Midbrain (tissue), 1 donor: ENCODE measurements around the gene CD4.
"Not testable (repeated sequence)": the region's sequence is repeated elsewhere in the genome, so short reads cannot be mapped to it uniquely, and the experiment has no call there.

Experiments
- DNase-seq: peaks from one replicate; lab custom pipeline; 2025; lab: John Stamatoyannopoulos, UW

Gene CD4

GRCh38 chr12:6788972-6789924 lies at the start of gene CD4:
TSS of gene CD4 (plus strand) at chr12:6789528. CDS start at chr12:6800139, 10,611 bp downstream.
- peak; percentile 25 for DNase-seq

DNA sequence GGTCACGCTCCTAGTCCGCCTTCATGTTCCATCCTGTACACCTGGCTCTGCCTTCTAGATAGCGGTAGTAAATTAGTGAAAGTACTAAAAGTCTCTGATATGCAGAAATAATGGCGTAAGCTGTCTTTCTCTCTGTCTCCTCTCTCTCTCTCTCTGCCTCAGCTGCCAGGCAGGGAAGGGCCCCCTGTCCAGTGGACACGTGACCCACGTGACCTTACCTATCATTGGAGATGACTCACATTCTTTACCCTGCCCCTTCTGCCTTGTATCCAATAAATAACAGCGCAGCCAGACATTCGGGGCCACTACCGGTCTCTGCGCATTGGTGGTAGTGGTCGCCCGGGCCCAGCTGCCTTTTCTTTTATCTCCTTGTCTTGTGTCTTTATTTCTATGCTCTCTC lies 47.2 kb upstream of the CD4 start:
- not testable (repeated sequence) for DNase-seq

DNA sequence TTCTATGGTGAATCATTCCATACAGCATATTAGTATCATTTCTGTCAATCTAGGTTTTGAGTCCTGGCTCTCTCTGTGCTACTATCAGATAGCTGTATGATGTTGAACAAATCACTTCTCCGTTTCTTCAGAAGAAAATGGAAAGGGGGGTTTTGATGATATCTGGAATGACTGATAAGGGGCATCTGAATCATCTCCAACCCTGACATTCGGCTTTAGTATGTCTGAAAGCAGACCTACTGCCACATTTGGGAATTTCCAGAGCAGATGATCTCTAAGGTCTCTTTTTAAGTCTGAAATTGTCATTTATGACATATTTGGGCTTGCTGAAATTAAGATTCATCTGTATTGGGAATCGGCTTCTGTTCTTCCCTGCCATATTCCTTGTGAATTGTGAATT lies 46.5 kb upstream of the CD4 start:
- DNase-seq = no peak

DNA sequence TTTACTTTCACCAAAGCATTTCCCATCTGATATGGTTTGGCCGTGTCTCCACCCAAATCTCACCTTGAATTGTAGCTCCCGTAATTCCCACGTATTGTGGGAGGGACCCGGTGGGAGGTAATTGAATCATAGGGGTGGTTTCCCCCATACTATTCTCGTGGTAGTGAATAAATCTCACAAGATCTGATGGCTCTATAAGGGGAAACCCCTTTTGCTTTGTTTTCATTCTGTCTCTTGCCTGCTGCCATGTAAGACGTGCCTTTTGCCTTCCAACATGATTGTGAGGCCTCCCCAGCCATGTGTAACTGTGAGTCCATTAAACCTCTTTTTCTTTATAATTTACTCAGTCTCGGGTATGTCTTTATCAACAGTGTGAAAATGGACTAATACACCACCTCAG lies 46.0 kb upstream of the CD4 start:
- not testable (repeated sequence) for DNase-seq

GRCh38 chr12:6745741-6746525 lies 43.4 kb upstream of the CD4 start:
- DNase-seq = peak; percentile 8

DNA sequence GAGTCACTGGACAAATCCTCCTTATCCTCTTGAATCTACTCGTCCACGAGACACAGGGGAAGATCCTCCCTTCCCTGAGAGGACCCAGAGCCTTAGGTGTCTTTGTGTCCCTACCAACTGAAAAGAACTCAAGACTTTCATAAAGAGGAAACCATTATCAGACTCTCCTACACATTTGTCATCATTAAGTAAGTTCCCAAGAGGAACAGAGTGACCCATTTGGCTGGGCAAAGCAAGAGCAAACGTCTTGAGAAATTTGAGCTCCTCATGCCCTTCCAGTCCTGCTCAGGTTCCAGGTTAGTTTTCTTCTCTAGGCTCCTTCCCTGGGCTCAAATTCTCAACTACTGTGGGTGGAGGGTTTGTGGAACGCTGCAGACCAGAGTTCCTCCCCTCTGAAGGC lies 42.1 kb upstream of the CD4 start:
- DNase-seq = no peak

- no peak for DNase-seq
Observed at GRCh38 chr12:6748761-6749160, 40.6 kb upstream of the CD4 start.

DNA sequence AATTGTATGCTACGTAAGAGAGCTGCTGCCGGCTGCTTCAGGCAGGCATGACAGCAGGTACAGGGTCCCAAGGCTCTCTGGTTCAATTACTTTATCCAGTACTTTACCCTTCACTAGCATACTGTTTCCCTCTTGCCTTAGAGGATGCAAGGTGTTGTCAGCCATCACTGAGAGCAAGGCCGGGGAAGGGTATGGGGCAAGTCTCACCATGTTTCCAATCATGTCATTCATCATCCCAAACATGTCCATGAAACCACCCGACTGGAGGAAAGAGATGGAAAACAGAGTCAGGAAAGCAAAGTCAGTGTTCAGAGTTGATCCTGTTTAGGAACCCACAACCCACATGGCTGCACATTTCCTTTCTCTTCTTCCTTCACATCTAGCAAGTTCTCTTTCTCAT lies 38.8 kb upstream of the CD4 start:
- DNase-seq = no peak

GRCh38 chr12:6751767-6752166 lies 37.6 kb upstream of the CD4 start:
- no peak for DNase-seq

DNA sequence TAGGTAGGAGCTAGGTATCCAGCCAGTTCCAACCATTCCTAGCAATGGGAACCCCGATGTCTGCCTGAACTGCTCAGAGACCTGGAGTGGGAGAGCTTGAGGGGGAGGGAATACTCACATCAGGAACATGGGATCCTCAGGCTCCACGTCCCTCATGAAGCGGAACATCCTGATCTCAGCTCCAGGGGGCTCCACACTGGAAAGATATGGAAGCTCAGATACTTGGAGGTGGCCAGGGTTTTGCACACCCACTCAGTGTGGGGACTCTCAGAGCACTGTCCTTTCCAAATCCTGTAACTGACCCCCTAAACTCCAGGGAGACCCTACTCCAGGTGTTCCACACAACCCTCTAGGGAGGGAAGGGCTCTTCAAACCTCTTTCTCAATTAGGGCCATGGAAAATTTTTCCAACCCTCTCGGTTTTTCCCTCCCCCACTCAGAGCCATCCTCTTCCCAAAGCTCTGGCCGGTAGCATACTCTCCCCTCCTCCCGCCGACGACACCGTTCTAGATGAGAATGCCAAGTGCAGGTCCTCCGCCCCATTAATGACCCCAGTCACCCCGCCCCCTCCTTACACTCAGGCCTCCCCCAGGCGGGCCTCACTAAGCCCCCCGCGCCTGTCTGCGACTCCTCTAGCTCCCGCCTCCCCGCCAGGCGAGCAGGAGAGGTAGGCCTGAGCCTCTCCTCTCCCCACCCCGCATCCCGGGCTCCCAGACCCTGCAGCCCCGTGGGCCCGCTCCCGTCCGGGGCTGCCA lies 37.0 kb upstream of the CD4 start:
- no peak for DNase-seq

- peak; percentile 97 for DNase-seq
Observed at GRCh38 chr12:6752921-6753771, 36.2 kb upstream of the CD4 start, which contains the start of gene MLF2. TSS of gene MLF2 (minus strand) at chr12:6753141. CDS start at chr12:6752334, 807 bp downstream.

DNA sequence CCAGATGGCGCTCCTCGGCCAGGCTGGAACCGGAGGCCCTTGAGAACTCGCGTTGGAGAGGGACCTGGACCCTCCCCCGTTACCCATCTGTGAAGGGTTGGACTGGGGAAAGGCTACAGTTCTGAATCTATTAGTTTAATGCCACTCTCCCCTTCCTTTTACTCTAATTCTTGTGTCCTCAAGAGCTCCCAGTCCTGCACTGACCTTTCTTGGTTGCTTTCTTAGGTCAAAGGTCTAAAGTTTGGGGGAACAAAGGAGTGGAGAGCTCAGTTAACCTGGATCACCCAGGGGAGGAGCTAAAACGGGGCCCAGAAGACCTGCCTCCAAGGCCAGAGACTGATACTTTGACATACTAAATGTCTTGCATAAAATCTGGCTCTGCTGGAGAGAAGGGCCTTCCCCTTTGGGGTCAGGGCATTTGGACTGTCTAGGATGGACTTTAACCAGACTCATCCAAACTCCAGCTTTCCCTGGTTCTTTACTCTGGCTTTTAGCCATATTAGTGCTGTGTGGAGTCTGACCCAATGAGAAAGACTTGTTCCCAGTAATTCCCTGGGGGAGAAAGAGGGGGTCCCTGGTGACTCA lies 35.5 kb upstream of the CD4 start:
- DNase-seq = no peak

DNA sequence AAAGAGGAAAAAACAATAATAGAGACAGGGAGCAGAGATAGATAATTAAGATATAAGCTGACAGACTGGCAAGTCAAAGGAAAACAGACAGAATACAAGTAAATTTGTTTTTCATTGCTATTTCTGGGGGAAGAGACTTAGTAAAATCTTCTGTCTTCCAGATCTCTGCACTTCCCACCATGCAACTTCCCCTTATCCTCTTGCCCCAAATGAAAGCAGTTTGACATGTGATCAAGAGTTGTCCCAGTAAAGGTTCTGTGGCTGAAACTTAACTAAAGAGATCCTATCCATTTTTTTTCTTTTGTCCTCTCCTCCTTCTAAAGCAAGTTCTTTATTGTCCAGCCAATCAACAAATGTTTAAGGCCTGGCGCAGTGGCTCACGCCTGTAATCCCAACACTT lies 34.9 kb upstream of the CD4 start:
- DNase-seq = no peak

DNA sequence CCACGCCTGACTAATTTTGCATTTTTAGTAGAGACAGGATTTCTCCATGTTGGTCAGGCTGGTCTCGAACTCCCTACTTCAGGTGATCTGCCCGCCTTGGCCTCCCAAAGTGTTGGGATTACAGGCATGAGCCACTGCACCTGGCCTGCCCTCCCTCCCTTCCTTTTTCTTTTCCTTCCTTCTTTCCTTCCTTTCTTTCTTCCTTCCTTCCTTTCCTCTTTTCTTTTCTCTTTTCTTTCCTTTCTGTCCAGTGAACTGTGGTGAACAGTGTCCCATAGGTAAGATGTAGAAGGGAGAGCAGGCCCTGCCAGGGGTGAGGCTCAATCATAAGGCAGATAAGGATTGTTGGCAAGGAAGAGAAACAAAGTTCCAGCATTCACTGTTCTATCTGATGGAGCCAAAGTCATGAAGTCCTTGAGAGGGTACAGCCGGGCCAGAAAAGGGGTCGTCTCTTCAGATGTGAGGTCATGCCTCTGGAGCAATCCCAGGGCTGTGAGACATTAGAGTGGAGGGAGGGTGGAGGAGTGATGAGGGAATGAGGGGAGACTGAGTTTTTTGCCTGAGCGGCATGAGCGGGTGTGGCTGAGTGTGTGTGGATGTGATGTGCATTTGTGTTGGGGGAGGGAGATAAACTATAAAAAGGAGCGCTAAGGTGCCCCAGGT lies 32.2 kb upstream of the CD4 start:
- no peak for DNase-seq

DNA sequence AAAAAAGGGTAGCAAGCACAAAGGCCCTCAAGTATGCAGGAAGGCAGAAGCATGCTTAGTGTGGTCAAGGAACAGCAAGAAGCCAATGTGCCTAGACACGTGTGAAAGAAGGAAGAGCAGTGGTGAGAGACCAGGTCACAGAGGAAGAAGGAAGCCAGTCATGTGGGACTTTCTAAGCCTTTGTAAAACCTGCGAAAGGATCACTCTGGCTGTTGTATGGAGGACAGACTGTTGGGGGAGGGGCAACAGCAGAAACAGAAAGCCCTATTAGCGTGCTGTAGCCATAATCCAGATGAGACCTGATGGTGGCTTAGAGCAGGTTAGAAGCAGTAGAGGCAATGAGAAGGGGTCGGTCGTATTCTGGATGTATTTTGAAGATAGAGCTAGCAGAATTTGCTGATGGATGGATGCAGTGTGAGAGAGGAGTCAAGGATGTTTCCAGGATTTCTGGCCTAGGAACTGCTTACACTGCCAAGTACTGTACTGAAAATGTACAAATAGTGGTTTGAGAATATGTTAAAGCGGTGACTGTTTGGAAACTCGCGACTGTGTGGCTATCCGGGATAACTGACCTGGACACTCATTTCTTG lies 30.7 kb upstream of the CD4 start:
- no peak for DNase-seq

- DNase-seq = no peak
Observed at GRCh38 chr12:6759741-6760140, 29.6 kb upstream of the CD4 start.

GRCh38 chr12:6763380-6763779 lies 25.9 kb upstream of the CD4 start:
- DNase-seq = no peak

DNA sequence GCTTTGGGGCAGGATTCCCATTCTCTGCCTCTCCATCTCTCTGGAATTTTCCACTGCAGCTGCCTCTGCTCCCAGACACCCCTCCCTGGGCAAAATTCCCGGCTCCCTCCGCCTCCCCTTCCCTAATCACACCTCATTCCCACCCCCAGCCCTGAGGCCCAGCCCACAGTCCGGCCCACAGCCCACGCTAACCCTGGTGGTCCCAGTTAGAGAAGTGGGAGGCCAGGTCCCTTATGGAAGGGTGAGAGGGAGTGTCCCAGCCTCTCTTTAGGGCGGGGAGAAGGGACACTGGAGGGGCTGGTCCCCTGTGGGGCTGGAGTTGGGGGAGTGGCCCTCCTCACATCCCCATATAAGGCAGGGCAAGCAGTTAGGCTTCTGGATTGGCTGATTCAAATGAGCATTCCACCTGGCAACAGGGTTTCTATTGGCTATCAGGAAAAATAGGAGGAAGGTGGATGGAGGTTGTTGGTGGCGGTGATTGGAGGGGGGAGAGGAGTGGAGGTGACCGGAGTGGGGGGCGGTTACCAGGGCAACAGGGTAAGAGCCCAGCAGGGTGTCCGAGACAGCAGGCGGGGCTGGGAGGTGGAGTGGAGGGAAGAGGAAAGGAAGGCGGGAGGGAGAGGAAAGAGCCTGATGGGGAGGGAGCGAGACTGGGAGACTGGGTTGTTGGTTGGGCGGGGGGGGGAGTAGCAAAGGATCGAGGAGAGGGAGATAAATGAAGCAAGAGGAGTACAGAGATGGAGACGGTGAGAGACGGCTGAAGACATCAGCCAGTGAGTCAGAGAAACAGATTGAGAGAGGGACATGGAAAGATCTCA lies 25.1 kb upstream of the CD4 start:
- DNase-seq = peak; percentile 88

- no peak for DNase-seq
Observed at GRCh38 chr12:6765048-6765633, 24.2 kb upstream of the CD4 start.
